Activated naive CD4-positive, alpha-beta T cell (primary cell): ENCODE measurements around the gene ADRA2B.

Experiments used
- DNase-seq, 4 experiments: peaks; one replicate each; lab custom pipeline; 2025; lab: John Stamatoyannopoulos, UW

The ADRA2B gene

DNA sequence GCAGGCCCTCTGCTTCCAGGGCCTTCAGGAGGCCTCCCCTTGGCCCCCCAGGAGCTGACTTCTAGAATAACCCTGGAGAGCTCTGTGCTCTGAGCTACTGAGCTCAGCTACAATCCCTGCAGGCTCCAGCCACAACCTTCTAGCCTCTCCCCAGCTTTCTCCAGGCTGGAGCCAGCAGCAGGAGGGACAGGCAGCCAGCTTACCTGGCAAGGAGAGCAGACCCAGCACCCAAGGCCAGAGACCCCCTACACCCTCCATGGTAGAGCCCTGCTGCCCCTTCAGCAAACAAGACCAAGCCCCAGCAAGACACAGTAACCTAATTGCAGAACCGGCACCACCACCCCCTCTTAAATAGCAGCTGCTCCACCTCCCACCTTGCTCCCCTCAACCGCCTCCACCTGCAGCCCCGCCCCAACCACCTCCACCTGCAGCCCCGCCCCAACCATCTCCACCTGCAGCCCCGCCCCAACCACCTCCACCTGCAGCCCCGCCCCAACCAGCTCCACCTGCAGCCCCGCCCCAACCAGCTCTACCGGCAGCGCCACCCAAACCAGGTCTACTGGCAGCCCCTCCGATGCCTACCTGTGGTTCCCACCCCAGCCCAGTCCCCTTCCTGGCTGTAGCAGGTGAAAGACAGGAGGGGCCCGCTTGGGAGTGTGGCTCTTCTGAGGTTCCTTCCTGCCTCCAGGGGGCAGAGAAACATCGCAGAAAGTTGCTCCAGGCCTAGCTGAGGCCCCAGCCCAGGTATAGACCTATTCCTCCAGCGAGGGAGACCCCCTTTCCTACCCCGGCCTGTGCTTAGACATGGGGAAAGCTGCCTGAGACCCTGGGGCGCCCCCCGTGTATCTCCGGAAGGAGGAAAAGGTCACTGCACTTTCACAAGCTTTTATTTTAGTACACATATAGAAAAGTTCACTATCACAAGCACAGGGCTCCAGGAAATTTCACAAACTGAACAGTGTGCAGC lies 22.1 kb upstream of the ADRA2B start, which contains the start of gene ASTL:
Gene ASTL (minus strand): TSS at position 324 of the 967 bp plus-strand sequence. CDS start 66 bp downstream, at position 258.
- peak in 2 of 4 experiments; percentile 53 to 59 for DNase-seq

DNA sequence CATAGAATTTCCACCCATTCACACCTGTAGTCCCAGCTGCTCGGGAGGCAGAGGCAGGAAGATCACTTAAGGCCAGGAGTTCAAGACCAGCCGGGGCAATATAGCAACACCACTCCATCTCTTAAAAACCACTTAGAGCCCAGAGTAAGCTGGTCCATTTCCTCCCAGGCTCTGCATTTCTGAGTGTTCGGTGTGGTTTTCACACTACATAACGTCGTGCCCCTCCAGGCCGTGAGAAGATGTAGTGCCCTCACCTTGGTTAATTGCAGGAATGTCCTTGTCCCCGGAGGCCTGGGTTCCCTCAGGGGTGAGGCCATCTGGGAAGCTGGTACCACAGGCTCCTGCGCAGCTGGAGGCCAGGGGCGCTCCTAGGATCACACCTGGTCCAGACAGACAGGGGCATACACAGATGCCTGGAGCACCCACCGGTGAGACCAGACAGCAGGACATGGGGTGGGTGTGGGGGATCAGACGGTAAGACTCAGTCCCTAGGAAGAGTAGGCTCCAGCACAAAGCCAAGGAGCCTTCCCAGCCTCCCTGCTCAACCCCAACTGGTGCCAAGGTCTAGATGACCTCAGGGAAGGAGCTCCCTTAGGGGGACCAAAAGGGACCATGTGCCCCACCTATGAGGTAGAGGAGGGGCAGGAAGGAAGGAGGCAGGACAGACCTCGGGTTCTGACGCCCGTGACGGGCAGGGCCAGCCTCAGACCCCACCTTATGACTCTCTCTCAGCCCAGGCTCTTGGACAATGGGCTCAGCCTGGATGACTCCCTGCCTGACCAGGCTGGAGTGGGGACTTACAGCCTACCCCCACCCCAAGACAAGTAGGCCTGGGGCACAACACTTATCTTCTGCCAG lies 21.2 kb upstream of the ADRA2B start:
- DNase-seq = no peak

DNA sequence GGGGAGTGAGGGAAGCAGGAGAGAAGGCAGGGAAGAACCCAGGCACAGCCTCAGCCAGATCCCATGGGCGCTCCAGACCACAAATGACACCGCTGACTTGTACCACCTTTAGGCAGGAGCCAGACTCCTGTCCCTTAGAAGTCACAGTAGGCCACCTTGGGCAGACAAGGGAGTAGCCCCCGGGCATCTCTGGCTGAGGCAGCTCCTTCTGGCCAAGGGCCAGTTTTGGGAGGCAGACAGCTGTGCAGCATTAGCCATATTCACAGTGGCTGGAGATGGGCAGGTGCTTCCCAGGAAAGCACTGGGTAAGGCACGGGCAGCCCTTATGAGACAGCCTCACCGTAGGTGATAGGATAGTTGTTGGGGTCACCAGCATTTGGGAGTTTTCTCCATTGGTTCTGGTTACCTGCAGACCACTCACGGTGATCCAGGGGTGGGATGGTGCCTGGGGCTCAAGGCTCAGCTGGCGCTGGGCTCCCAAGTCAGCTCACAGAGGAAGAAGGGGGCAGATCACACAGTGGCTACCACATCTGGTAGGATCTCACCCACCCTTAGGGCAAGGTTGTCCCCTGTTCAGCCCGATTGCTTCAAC lies 19.9 kb upstream of the ADRA2B start:
- DNase-seq = no peak

DNA sequence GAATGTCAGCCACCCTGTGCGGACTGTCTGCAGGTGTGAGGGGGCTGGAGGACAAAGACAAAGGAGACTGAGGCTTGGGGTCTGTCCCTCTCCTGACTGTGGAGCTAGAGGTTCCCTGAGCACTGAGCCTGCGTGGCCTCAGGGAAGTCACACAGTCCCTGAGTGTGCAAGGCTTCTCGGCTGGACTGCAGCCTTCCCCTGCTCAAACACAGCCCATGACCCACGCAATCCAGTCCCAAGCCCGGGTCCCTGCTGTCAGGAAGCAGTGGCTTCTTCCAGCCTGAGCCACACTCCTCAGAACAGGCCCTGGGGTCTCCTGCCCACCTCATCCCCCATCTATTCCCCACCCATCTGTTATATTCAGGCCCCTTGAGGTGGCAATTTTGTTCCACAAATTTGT lies 19.2 kb upstream of the ADRA2B start:
- DNase-seq = no peak

DNA sequence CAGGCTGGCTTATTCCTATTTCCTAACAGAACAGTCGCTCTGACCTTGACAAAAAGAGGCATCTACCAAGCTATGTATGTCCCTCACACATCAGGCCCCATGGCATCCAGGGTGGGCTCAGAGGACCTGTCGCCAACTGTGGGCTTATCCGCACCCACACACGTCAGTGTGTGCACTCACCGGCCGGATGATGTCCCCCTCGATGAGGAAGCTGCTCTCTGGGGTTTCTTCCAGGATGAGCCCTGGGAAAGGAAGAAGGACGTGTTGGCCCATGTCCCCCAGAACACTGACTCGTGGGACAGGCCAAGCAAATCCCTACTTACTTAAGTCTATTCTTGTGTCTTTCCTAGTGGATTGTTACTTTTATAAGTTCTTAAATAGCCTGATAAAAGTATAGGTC lies 18.8 kb upstream of the ADRA2B start:
- DNase-seq = no peak

DNA sequence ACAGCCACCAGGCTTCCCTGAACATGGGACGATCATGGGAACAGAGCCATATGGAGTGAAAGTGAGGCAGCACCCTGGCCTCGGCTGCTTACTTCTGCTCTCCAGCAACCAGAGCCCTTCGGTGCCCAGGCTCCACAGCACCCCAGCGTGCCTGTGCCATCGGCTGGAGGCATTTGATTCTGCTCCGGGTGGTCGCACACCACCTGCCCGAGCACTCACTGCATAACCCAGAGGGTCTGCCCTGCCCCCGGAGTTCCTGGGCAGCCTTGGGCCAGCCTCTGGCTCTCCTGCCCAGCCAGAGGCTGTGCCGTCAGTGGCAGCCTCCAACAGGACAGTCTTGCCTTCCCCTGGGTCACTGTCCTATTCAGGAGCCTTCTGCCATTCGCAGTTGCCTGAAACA lies 18.1 kb upstream of the ADRA2B start:
- DNase-seq = no peak

DNA sequence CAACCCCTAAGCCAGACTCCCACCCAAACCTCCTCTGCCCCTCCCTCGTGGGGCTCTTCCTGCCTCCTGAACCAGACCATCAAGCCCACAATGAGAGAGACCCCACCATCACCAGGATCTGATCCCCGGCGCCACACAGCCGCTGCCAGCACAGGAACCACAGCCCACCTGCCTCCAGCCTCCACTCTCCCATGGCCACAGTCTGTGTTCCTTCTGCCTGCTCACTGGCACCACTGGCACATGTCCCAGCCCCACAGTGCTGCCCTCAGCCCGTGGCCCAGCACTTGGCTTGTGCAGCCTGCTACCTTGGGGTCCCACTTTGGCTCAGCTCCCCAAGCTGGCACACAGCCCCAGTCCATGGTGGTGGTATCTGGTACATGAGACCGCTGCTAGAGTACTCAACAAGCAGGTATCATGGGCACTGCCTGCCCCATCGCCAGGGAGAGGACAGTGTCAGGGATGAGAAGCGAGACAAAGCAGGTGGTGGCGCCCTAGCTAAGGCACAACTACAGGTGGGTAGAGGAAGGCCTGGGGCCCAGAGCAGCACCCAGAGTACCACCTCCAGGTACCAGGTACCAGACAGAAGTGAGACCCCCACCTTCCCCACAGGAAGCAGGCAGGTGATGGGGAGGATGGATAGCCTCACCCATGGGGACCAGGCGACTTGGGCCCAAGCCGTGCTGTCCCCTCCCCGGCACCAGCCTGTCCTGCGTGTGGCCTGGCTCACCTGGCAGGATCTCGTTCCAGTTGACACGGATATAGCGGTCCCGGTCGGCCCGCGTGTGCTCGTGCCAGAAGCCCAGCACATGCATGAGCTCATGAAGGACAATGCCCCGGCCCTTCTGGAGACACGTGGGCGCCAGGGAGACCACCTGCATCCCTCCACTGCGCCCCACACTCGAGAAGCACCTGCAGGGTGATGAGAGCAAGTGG lies 15.7 kb upstream of the ADRA2B start:
- no peak for DNase-seq

DNA sequence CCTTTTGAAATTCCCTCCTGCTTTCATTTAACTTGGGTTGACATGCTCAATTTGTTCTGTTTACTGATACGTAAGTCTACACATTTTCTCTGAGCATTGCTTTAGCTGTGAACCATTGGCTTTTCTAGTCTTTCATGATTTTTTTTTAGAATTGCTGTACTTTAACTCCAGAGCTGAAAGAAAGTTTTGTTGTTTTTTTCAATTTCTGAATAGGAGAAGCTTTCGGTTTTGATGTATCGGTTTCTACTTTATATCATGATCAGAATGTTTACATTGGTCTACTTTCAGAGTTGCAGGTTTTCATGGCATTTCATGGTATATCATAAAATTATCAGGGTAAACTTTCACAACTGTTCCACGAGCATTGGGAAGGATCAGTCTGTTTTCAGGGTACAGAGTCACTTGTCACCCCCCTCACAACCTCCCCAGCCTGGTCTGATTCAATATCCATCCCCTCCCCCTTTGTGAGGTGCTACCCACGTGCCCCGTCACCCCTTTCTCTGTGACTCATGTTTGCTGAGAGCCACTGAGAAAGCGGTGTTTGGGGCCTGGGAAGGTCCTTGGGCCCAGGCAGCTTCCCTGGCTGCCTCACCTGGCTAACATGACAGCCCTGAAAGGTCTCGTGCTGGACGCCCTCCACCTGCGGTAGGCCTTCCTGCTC lies 14.9 kb upstream of the ADRA2B start:
- no peak for DNase-seq

DNA sequence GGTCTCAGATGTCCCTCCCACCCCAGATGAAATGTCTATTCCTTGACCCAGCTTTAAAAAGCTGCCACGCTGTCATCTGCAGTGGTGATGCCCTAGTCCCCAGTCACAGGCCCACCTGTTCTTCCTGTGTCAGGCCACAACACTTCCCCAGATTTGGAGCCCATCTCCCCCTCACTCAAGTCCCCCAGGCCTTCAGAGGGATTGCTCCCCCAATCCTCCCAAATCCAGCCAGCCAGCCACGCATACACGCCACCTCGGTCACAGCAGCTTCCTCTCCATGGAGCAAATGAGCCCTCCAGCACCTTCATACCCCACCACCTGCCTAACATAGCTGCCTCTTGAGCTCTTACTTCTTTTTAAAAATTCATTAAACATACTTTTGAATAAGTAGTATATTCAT lies 14.1 kb upstream of the ADRA2B start:
- DNase-seq = no peak

DNA sequence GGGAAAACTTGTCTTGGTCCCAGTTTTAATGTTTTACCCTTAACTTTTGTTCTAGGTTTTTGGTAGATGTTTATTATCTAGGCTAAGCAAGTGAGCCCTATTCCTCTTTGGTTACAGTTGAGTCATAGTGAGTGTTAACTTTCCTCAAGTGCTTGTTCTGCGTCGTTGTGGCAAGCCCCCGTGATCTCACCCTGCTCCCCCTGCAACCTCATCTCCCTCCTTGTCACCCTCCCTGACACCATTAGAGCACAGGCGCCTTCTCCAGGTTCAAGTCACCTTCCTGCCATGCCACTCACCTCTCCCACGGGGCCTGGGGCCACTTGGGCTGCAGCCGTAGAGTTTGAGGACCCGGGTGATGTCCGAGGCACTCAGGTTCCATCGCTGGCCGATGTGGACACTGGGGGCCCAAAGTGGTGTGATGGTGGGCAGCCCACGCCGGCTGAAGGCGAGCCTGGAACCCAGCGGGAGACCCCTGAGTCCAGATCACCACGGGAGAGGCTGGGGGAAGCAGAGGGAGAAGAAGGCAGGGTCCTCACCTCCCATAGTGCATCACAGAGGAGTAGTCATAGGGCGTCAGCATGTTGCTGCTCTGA lies 13.3 kb upstream of the ADRA2B start:
- no peak for DNase-seq

DNA sequence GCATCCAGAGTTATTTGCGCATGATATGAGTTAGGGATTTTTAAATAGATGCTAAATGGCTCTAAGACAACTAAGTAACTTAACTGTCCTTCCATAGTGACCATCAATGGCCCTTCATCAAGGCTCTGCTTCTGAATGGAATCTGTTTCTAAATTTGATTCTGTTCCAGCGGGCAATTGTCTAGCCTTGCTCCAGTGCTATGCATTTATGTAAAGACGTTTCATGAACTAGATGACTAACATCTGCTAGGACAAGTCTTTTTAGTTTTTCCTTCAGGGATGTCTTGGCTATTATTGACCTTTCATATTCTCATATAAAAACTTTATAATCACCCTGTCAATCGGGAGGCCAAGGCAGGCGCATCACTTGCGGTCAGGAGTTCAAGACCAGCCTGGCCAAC lies 12.1 kb upstream of the ADRA2B start:
- DNase-seq = no peak

DNA sequence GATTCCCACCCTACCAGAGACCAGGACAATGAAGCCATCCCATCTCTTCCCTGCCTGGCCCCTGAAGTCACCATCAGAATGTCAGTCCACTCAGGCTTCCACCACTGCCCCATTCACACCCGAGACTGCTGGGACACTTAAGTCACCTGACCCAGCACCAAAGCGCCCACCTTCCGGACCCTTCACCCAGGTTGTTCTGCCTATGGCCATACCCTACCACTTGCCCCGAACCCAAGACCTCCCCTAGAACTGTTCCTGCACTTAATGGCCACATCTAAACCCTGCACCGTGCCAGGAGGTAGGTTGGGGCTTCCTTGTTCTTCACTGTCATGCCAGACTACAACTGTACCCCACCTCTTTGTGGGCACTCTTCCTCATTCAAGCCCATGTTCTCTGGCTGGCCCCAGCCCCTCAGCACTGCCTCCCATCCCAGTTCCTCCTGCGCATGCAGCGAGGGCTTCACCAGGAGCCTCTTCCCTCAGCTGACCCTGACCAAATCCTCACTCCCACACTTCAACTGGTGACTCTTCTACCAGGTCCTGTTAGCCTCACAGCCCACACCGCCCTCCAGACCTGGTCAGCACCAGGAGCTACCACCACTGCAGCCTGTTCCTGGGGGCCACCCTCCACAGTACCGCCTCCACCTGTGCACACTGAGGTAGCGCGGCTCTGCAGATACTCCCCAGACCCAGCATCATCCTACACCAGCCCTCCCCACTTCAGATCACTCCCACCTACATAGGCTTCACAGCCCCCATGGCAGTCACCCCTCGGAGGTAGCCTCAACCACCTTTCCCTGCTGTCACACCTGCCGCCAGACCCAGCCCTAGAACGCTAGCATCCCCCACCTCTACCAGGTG lies 8.3 kb upstream of the ADRA2B start:
- no peak for DNase-seq

DNA sequence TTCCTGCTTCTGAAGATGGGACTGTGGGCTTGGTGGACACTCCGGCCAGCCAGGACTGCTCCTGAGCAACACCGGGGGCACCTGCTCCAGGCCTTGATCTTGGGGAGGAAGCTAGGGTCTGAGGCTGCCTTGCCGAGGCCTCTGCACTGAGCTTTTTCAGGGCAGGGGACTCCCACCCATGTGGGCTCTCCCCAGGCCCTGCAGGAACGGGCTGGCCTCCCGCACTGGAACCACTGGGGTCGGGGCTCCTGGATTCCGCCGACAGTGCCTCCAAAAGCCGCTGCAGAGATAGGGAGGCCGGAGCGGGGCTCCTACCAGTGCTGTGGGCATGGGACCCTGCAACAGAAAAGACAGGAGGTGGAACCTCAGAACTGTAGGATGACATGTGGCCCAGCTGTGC lies 7.6 kb upstream of the ADRA2B start:
- no peak for DNase-seq

DNA sequence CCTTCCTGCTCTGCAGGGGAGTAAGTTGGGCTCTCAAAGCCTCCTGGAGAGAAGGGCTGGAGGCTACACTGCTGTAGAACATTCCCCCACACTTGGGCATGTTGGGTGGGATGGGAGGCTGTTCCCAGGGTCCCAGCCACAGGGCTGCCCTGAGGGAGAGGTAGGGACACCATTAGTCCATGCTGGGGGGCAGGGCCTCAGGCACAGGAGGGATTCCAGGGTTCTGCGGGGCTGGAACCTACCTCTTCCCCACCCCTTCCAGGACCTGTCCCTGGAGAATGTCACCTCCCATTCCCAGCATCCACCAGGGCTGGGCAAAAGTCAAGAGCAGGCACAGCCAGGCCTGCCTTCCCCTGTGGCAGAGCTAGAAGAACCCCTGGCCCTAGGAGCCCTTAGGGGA lies 6.9 kb upstream of the ADRA2B start:
- DNase-seq = no peak

DNA sequence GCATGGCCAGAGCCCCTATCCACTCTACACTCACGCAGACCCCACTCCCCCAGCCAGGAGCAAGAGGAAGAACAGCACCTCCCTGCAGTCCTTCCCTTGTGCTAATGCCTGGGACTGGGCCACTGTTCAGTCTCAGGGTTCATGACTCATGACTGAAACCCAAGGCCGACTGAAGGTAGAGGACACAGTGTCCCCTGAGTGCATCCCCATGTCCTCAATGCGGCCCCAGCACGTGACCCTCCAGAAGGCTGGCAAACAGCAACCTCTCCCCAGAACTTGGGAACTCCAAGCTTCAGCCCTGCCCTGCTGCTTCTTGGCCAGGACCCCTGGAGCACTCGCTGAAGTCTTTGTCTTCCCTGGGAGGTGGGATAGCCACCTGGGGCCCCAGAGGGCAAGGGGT lies 6.0 kb upstream of the ADRA2B start:
- no peak for DNase-seq

DNA sequence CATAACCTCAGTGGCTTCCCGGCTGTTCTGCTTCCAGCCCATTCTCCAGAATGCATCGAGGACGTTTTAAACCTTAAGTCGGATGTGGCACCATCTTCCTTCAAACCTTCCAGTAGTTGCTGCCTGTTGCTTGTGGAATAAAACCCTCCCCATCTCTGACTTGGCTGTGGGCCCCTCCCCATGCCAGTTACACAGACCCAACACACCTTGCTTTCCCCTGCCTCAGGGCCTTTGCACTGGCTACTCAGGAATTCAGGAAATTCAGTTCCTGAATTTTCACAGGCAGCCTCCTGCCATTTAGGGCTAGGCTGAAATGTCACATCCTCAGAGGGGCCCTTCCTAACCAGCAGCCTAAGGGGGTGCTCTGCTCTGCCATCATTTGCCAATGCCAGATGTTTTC lies 5.0 kb upstream of the ADRA2B start:
- DNase-seq = no peak

DNA sequence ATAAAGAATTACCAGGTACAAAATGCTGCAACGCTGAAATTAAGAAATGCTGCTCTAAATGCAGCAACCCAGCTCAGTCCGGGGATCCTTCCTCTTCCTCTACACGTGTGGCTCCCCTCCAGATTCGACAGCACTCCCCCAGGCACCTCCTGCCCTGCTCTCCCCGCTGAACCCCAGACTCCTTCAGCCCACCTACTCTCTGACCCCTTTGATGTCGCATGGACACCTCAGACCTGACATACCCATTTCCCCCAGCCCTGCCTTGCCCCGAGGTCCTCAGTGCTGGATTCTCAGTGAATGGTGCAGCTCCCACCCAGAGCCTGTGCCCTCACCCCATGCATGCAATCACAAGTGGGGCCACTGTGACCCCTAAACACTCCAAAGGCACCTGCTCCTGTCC lies 4.6 kb upstream of the ADRA2B start:
- DNase-seq = no peak

DNA sequence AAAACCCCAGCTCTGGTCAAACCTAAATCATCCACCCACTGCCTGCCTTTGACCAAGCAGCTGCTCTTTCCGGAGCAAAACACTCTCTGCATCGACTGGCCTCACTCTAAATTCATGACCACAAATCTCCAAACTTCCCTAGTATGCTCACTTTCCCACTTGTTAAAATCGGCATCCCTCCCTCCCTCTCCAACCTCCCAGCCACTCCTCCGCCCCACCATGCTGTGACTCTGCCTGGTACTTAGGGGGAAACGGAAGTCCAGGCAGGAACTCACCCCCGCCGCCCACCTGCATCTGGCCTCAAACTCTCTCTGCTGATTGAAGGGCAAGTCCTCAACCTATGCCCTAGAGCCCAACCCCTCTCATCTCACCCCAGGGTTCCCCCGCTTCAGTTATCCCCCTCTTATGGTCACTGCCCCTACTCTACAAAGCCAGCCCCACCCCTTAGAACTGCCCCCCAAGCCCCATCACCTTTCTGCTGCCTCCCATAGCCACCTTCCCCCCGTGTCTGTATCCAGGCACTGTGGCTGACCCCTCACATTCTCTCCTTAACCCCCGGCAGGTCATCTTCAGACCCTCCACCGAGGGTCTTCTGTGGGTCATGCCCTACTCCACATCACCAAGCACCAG lies 3.8 kb upstream of the ADRA2B start:
- no peak for DNase-seq

DNA sequence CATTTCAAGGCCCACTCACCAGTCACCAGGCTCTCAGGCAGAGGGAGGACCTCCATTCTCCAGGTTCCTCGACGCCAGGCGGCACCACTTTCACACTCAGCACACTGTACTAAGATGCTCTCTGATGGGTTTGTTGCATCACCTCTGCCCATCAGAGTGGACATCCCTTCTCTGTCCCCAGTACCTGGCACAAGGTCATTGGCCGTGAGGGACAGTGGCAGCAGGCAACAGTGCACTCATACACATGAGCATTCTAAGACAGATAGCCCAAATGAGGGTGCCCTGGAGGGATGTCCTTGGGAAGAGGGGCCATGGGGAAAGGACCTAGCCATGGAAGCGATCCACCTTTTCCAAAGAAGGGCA lies 3.0 kb upstream of the ADRA2B start:
- DNase-seq = no peak
